HL-60 (cell line): ENCODE data around the gene WBP1.

Experiments used
- DNase-seq, 2 experiments: peaks; one replicate each; pipeline ENCODE4 v3.0.0-alpha.2; 2010 to 2020; ENCODE audit warnings: low read depth in 1 of 2, low spot score in 1 of 2
- H3K27ac ChIP-seq: fragments of 250-450 bp; sonication (Bioruptor Pico); replicated peaks from 2 replicates; pipeline ENCODE4 v1.5.1; 2020; ENCODE audit warnings: mild to moderate bottlenecking, moderate library complexity
- H3K27me3 ChIP-seq: fragments of 250-450 bp; sonication (Bioruptor Pico); 2 replicates; pipeline ENCODE4 v1.5.1; 2021; ENCODE audit warnings: mild to moderate bottlenecking, moderate library complexity; ENCODE audit not compliant: insufficient read depth, poor library complexity, severe bottlenecking
- H3K4me3 ChIP-seq: replicated peaks from 2 replicates; pipeline ENCODE4 v1.5.1; 2011; ENCODE audit warnings: mild to moderate bottlenecking, control low read depth, low read length; ENCODE audit not compliant: insufficient read depth
- GABPA ChIP-seq: IDR thresholded peaks from 2 replicates; pipeline ENCODE4 v1.6.1; 2012; ENCODE audit warnings: low read depth
- POLR2AphosphoS5 ChIP-seq: IDR thresholded peaks from 2 replicates; pipeline ENCODE4 v1.6.1; 2012; ENCODE audit warnings: low read depth
- SPI1 ChIP-seq: IDR thresholded peaks from 2 replicates; pipeline ENCODE4 v1.6.1; 2012; ENCODE audit warnings: low read depth, mild to moderate bottlenecking, borderline replicate concordance
- TF ChIP-seq, protein P1 (sequence below): IDR thresholded peaks from 2 replicates; pipeline ENCODE4 v1.6.1; 2012; ENCODE audit warnings: low read depth; ENCODE audit not compliant: insufficient replicate concordance
- TF ChIP-seq, protein P2 (sequence below): IDR thresholded peaks from one replicate; pipeline ENCODE4 v1.5.1; 2011; ENCODE audit warnings: low read length, control low read depth, inconsistent platforms; ENCODE audit not compliant: insufficient read depth

WBP1 gene

DNA sequence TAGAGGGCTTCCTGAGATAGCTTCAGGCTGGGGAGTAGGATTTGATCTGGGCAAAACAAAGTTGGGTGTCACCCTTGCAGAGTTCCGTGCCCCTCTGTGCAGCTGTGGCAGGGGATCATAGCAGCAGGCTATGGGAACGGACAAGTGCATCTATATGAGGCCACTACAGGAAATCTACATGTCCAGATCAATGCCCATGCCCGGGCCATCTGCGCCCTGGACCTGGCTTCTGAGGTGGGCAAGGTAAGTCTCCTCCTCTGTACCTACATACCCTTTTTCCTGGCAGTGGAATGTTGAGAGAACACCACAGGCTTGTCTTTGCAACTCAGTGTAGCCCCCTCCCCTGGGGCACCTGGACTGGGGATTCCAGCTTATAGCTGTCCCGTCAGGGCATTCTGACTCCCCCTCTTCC, 33.2 kb upstream of the WBP1 start:
- TF ChIP-seq, protein P1, sequence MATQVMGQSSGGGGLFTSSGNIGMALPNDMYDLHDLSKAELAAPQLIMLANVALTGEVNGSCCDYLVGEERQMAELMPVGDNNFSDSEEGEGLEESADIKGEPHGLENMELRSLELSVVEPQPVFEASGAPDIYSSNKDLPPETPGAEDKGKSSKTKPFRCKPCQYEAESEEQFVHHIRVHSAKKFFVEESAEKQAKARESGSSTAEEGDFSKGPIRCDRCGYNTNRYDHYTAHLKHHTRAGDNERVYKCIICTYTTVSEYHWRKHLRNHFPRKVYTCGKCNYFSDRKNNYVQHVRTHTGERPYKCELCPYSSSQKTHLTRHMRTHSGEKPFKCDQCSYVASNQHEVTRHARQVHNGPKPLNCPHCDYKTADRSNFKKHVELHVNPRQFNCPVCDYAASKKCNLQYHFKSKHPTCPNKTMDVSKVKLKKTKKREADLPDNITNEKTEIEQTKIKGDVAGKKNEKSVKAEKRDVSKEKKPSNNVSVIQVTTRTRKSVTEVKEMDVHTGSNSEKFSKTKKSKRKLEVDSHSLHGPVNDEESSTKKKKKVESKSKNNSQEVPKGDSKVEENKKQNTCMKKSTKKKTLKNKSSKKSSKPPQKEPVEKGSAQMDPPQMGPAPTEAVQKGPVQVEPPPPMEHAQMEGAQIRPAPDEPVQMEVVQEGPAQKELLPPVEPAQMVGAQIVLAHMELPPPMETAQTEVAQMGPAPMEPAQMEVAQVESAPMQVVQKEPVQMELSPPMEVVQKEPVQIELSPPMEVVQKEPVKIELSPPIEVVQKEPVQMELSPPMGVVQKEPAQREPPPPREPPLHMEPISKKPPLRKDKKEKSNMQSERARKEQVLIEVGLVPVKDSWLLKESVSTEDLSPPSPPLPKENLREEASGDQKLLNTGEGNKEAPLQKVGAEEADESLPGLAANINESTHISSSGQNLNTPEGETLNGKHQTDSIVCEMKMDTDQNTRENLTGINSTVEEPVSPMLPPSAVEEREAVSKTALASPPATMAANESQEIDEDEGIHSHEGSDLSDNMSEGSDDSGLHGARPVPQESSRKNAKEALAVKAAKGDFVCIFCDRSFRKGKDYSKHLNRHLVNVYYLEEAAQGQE = no peak
- TF ChIP-seq, protein P2, sequence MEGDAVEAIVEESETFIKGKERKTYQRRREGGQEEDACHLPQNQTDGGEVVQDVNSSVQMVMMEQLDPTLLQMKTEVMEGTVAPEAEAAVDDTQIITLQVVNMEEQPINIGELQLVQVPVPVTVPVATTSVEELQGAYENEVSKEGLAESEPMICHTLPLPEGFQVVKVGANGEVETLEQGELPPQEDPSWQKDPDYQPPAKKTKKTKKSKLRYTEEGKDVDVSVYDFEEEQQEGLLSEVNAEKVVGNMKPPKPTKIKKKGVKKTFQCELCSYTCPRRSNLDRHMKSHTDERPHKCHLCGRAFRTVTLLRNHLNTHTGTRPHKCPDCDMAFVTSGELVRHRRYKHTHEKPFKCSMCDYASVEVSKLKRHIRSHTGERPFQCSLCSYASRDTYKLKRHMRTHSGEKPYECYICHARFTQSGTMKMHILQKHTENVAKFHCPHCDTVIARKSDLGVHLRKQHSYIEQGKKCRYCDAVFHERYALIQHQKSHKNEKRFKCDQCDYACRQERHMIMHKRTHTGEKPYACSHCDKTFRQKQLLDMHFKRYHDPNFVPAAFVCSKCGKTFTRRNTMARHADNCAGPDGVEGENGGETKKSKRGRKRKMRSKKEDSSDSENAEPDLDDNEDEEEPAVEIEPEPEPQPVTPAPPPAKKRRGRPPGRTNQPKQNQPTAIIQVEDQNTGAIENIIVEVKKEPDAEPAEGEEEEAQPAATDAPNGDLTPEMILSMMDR = no peak
- TF ChIP-seq GABPA (no peak), SPI1 (no peak), POLR2AphosphoS5 (no peak)
- no peak overlapping the region for H3K27ac ChIP-seq
- H3K27me3 ChIP-seq = no peaks in the 10 kb centered on the region
- no peak for DNase-seq
- no peak overlapping the region for H3K4me3 ChIP-seq

DNA sequence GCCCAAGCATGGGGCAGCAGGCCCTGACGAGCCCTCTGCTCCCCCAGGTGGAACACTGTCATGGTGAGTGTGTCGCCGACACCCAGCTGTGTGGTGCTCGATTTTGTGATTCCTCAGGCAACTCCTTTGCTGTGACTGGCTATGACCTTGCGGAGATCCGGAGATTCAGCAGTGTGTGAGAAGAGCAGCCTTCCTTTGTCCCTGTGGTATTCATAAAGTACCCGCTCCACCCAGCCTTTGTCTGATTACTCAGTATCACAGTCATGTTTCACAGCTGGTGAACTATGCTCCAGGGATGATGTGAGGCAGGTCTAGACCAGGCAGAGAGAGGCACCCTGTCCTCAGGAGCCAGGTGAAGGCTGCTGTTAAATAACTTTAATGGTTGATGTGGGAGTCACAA, 32.7 kb upstream of the WBP1 start:
- TF ChIP-seq, protein P1 = no peak
- TF ChIP-seq GABPA (no peak), POLR2AphosphoS5 (no peak), SPI1 (no peak)
- TF ChIP-seq, protein P2 = no peak
- DNase-seq = no peak
- Histone ChIP-seq H3K27ac (no peak overlapping the region), H3K4me3 (no peak overlapping the region), H3K27me3 (no peaks in the 10 kb centered on the region)

DNA sequence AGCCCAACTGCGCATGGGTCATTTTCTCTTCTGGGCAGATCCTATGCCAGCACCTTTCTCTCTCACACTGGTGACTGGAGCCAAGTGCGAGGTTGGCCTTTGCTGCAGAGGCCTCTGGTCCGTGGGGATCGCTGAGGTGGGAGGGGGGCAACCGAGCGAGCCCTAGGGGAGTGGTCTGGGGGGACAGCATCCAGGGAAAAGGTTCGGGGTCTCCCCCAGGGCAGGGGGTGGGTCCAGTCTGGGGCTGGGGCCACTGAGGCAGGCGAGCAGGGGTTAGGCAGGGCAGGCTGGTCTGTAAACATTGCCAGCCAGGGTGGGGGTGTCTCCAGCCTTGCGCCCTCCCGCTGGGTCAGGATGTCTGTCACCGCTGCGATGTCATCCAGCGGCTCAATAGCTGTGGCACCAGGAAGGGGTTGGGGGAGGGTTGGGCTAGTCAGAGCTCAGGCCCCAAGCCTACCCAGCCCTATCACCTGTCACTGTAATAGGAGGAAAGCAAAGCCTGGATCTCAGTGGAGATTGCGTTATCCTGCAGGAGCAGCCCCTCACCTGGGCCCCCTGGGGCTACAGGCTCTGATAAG, 32.0 kb upstream of the WBP1 start:
- no peaks in the 10 kb centered on the region for H3K27me3 ChIP-seq
- no peak overlapping the region for H3K27ac ChIP-seq

More for the DNA sequence above, 32.0 kb upstream of the WBP1 start:
- DNase-seq = no peak
- no peak overlapping the region for H3K4me3 ChIP-seq
- TF ChIP-seq GABPA (no peak), SPI1 (no peak)
- TF ChIP-seq, protein P1 = no peak
